GM23338 (cell line): ENCODE data around the gene FAAH2. TPM values are rescaled to one million over a fixed set of nuclear protein-coding genes. Genes with fewer than 3 reads are reported as not detected.
"Not testable (repeated sequence)": the region's sequence is repeated elsewhere in the genome, so short reads cannot be mapped to it uniquely, and the experiment has no call there.

Experiments
- ATAC-seq: fragments of 200-7000 bp; cut with Tn5 transposase; 3 replicates; pipeline ENCODE4 v1.9.1; 2020
- DNase-seq: peaks from one replicate; pipeline ENCODE4 v3.0.0-alpha.2; 2015; ENCODE audit warnings: low spot score
- H2AFZ ChIP-seq: fragments of 200-600 bp; sonication (generic); 2 replicates; pipeline ENCODE4 v1.8.0; 2016; ENCODE audit warnings: antibody characterized with exemption, mild to moderate bottlenecking, moderate library complexity
- H3F3A ChIP-seq: fragments of 200-600 bp; sonication (generic); replicated peaks from 2 replicates; pipeline ENCODE4 v1.8.0; 2017; ENCODE audit warnings: antibody characterized with exemption, mixed run types, low read depth
- H3K27ac ChIP-seq: fragments of 200-600 bp; sonication (generic); 2 replicates; pipeline ENCODE4 v1.6.1; 2016; ENCODE audit warnings: low read depth
- H3K27me3 ChIP-seq: fragments of 200-600 bp; sonication (generic); 2 replicates; pipeline ENCODE4 v1.8.0; 2016; ENCODE audit warnings: mild to moderate bottlenecking, mixed run types, moderate library complexity; ENCODE audit not compliant: insufficient read depth
- H3K36me3 ChIP-seq: fragments of 200-600 bp; sonication (generic); 2 replicates; pipeline ENCODE4 v1.8.0; 2016; ENCODE audit warnings: mild to moderate bottlenecking; ENCODE audit not compliant: insufficient read depth
- H3K4me1 ChIP-seq: fragments of 200-600 bp; sonication (generic); 2 replicates; pipeline ENCODE4 v1.8.0; 2016; ENCODE audit warnings: mild to moderate bottlenecking, moderate library complexity; ENCODE audit not compliant: insufficient read depth
- H3K4me2 ChIP-seq: fragments of 200-600 bp; sonication (generic); 2 replicates; pipeline ENCODE4 v1.7.1; 2017; ENCODE audit warnings: mixed run types
- H3K4me3 ChIP-seq: fragments of 200-600 bp; sonication (generic); 2 replicates; pipeline ENCODE4 v1.6.1; 2016; ENCODE audit warnings: mixed run types
- H3K79me2 ChIP-seq: fragments of 200-600 bp; sonication (generic); replicated peaks from 2 replicates; pipeline ENCODE4 v1.8.0; 2017; ENCODE audit warnings: mild to moderate bottlenecking; ENCODE audit not compliant: insufficient read depth
- H3K9me2 ChIP-seq: fragments of 200-600 bp; sonication (generic); 2 replicates; pipeline ENCODE4 v1.8.0; 2017; ENCODE audit not compliant: insufficient read depth
- H4K20me1 ChIP-seq: fragments of 200-600 bp; sonication (generic); replicated peaks from 2 replicates; pipeline ENCODE4 v1.8.0; 2017; ENCODE audit warnings: mild to moderate bottlenecking; ENCODE audit not compliant: insufficient read depth
- H3K27ac Mint-ChIP-seq: 2 replicates; pipeline ENCODE4 v1.8.0; 2020; ENCODE audit warnings: inconsistent platforms, mild to moderate bottlenecking, moderate library complexity, mixed read lengths
- H3K27me3 Mint-ChIP-seq: 3 replicates; pipeline ENCODE4 v1.8.0; 2022; ENCODE audit warnings: low read depth, mild to moderate bottlenecking, moderate library complexity, mixed read lengths, inconsistent platforms; ENCODE audit not compliant: insufficient read depth, poor library complexity
- H3K36me3 Mint-ChIP-seq: 3 replicates; pipeline ENCODE4 v1.8.0; 2021; ENCODE audit warnings: low read depth, mild to moderate bottlenecking, inconsistent platforms, moderate library complexity, mixed read lengths
- H3K4me1 Mint-ChIP-seq: 3 replicates; pipeline ENCODE4 v1.8.0; 2020; ENCODE audit warnings: mild to moderate bottlenecking, inconsistent platforms, mixed read lengths
- H3K4me3 Mint-ChIP-seq: 3 replicates; pipeline ENCODE4 v1.8.0; 2021; ENCODE audit warnings: moderate library complexity, mild to moderate bottlenecking, inconsistent platforms, mixed read lengths
- H3K9me3 Mint-ChIP-seq: 3 replicates; pipeline ENCODE4 v1.8.0; 2020; ENCODE audit warnings: moderate library complexity, mild to moderate bottlenecking, inconsistent platforms, mixed read lengths
- ETS1 ChIP-seq: IDR thresholded peaks from 2 replicates; pipeline ENCODE4 v1.6.1; 2016; ENCODE audit warnings: antibody characterized with exemption
- NANOG ChIP-seq: IDR thresholded peaks from 2 replicates; pipeline ENCODE4 v1.6.1; 2016; ENCODE audit warnings: antibody characterized with exemption, borderline replicate concordance
- REST ChIP-seq: IDR thresholded peaks from one replicate; pipeline ENCODE4 v1.6.1; 2018; ENCODE audit warnings: antibody characterized with exemption; ENCODE audit not compliant: unreplicated experiment
- STAT1 ChIP-seq: IDR thresholded peaks from one replicate; pipeline ENCODE4 v1.6.1; 2016; ENCODE audit warnings: antibody characterized with exemption; ENCODE audit not compliant: unreplicated experiment
- ZNF114 ChIP-seq: fragments of 250-450 bp; sonication (Bioruptor Pico); IDR thresholded peaks from 2 replicates; pipeline ENCODE4 v1.5.0; 2020; ENCODE audit warnings: mild to moderate bottlenecking, moderate library complexity
- ZNF331 ChIP-seq: fragments of 250-450 bp; sonication (Bioruptor Pico); IDR thresholded peaks from 2 replicates; pipeline ENCODE4 v1.5.0; 2020; ENCODE audit warnings: low read depth, mild to moderate bottlenecking, moderate library complexity
- polyA plus RNA-seq: library from polyadenylated mRNA; unstranded; fragments of >200 nt; fragmentation: Nextera tagmentation; extraction: Ambion mirVana; gene quantifications from 2 replicates; pipeline ENCODE4 v1.2.1, GENCODE V29; 2016
- total RNA-seq: library from RNA; depleted of rRNA; stranded (reverse); fragments of >200 nt; shearing (Covaris generic); gene quantifications from 2 replicates; pipeline ENCODE4 v1.2.3, GENCODE V29; 2014
- TF ChIP-seq, protein P1 (sequence below), 2 experiments: fragments of 200-600 bp in 1 of 2; sonication (generic) in 1 of 2; conservative IDR thresholded peaks; 2 replicates each; pipeline versions ENCODE4 v1.5.1 to v1.6.1; 2016 to 2017; ENCODE audit warnings: antibody characterized with exemption in 2 of 2, low read depth in 2 of 2, mild to moderate bottlenecking in 2 of 2, moderate library complexity in 1 of 2

Gene FAAH2
- total and polyA plus RNA-seq, 2 experiments from 2014 or later: 5.3 to 6.0 TPM

GRCh38 chrX:57294961-57295360 is 8.5 kb downstream of the FAAH2 start (continued):
- no peak for TF ChIP-seq REST
- TF ChIP-seq ETS1: no peak
- no peak for TF ChIP-seq ZNF331 (CRISPR knock-in tag)
- no peak for TF ChIP-seq ZNF114 (CRISPR knock-in tag)
- TF ChIP-seq NANOG: no peak
- TF ChIP-seq, protein P1, sequence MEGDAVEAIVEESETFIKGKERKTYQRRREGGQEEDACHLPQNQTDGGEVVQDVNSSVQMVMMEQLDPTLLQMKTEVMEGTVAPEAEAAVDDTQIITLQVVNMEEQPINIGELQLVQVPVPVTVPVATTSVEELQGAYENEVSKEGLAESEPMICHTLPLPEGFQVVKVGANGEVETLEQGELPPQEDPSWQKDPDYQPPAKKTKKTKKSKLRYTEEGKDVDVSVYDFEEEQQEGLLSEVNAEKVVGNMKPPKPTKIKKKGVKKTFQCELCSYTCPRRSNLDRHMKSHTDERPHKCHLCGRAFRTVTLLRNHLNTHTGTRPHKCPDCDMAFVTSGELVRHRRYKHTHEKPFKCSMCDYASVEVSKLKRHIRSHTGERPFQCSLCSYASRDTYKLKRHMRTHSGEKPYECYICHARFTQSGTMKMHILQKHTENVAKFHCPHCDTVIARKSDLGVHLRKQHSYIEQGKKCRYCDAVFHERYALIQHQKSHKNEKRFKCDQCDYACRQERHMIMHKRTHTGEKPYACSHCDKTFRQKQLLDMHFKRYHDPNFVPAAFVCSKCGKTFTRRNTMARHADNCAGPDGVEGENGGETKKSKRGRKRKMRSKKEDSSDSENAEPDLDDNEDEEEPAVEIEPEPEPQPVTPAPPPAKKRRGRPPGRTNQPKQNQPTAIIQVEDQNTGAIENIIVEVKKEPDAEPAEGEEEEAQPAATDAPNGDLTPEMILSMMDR (conservative IDR thresholded peaks at IDR 0.05; ENCODE audit: low read depth in 2 of 2): no peak
- TF ChIP-seq STAT1: no peak

DNA sequence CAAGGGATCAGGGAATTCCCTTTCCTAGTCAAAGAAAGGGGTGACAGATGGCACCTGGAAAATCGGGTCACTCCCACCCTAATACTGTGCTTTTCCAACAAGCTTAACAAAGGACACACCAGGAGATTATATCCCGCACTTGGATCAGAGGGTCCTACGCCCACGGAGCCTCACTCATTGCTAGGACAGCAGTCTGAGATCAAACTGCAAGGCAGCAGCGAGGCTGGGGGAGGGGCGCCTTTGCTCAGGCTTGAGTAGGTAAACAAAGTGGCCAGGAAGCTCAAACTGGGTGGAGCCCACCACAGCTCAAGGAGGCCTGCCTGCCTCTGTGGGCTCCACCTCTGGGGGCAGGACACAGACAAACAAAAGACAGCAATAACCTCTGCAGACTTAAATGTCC is 9.2 kb downstream of the FAAH2 start:
- H3K4me1 Mint-ChIP-seq, H2AFZ ChIP-seq, H3K27ac Mint-ChIP-seq, H3F3A ChIP-seq, H3K79me2 ChIP-seq, H3K4me1 ChIP-seq, H3K27me3 Mint-ChIP-seq, H3K27me3 ChIP-seq, H3K27ac ChIP-seq, H3K4me3 ChIP-seq, H3K4me2 ChIP-seq, H3K9me2 ChIP-seq, ATAC-seq, H3K4me3 Mint-ChIP-seq, H4K20me1 ChIP-seq, DNase-seq, H3K36me3 ChIP-seq: not testable (repeated sequence)
- Mint-ChIP-seq H3K9me3 (peaks cover 32% of the 10 kb centered on the region), H3K36me3 (peaks cover 34% of the 10 kb centered on the region)
